Spleen (tissue), 7 donors: ENCODE data around the gene AXIN1.

Experiments
- CTCF ChIP-seq, 11 experiments: fragments of 200-600 bp in 7 of 11; fragments of 450-650 bp in 4 of 11; sonication (generic) in 4 of 11; IDR thresholded peaks in 8 of 11; conservative IDR thresholded peaks in 3 of 11; 1 replicate in 7 of 11; 2 replicates in 4 of 11; pipeline versions ENCODE4 v1.4.0 to v1.8.0; 2016 to 2021; ENCODE audit warnings: antibody characterized with exemption in 11 of 11, inconsistent platforms in 4 of 11, mild to moderate bottlenecking in 1 of 11
- POLR2A ChIP-seq, 3 donors: fragments of 450-650 bp; IDR thresholded peaks; one replicate each; pipeline ENCODE4 v1.5.1; 2017; ENCODE audit warnings: antibody characterized with exemption in 3 of 3, mild to moderate bottlenecking in 1 of 3
- donor health status: DM: no; HTN: no; CAD: no; lungs with moderate emphysema.
- donor health status: DM: no; HTN: no; CAD: no.
- donor health status: DM: no; HTN: no; CAD: no.

DNA sequence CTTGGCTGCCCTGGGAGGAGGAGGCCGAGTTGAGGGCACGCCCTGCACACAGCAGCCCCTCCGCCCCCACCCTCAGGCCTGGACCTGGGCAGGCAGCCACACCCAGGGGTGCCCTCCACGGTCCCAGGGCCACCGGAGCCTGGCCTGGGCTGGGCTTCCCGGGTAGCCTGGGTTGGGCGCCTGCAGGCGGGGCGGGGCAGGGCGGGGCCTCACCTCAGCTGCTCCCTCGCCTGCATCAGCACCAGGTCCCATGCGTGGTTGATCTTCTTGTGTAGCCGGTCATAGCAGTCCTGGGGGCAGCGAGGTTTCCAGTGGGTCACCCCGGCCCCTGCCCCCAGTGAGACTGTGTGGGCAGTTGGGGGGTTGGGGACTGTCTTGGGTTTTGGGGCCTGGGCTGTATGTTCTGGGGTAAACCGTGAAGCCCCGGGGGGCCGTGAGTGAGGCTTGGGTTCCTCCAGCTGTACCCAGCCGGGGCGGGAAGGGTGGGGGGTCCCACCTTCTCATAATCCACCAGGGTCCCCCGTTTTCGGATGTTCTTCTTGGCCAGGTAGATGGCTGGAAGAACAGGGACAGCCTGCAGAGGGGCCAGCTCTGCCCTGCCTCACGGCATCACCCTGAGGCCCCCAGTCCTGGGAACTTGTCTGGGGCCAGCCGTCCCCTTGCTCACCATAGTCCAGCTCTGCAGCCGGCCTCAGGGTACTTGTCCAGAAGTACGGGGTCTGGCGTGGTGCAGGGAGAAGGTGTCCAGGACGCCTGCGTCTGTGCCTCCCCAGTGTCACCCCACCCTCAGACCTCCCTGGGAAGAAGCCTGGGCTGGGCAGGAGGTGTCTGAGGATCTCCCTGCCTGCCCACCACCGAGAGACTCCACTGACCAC, 78.7 kb downstream of the AXIN1 start:
- TF ChIP-seq CTCF (IDR thresholded peaks at IDR 0.05 in 8 of 11, conservative IDR thresholded peaks at IDR 0.05 in 3 of 11) (no peak), POLR2A (IDR thresholded peaks at IDR 0.05) (no peak)
